UCSD-AML1 (cell line): Measurements from ENCODE around the gene ZSCAN2.

ENCODE experiments used
- DNase-seq: peaks from one replicate; lab custom pipeline; 2025; ENCODE audit not compliant: unreplicated experiment; lab: John Stamatoyannopoulos, UW

Gene ZSCAN2

GRCh38 chr15:84598250-84598649, 2.6 kb upstream of the ZSCAN2 start:
- peak; percentile 49 for DNase-seq

- DNase-seq = peak; percentile 28
Measured at GRCh38 chr15:84598993-84599392, 1.8 kb upstream of the ZSCAN2 start.

- DNase-seq = no peak
Measured at GRCh38 chr15:84599906-84600305, 903 bp upstream of the ZSCAN2 start.

GRCh38 chr15:84600331-84600686, 500 bp upstream of the ZSCAN2 start:
- DNase-seq = peak; percentile 79

- no peak for DNase-seq
Measured at GRCh38 chr15:84601555-84601838, 688 bp downstream of the ZSCAN2 start.

- DNase-seq = no peak
Measured at GRCh38 chr15:84603630-84604379, 3.0 kb downstream of the ZSCAN2 start.

GRCh38 chr15:84604826-84605553, 4.2 kb downstream of the ZSCAN2 start:
- no peak for DNase-seq

- no peak for DNase-seq
Measured at GRCh38 chr15:84605554-84605882, 4.7 kb downstream of the ZSCAN2 start.

- no peak for DNase-seq
Measured at GRCh38 chr15:84606653-84607120, 5.9 kb downstream of the ZSCAN2 start.

GRCh38 chr15:84608707-84609284, 8.0 kb downstream of the ZSCAN2 start:
- no peak for DNase-seq

GRCh38 chr15:84609818-84610525, 9.2 kb downstream of the ZSCAN2 start:
- DNase-seq = no peak

- DNase-seq = no peak
Measured at GRCh38 chr15:84611631-84612030, 10.8 kb downstream of the ZSCAN2 start.

- DNase-seq = peak; percentile 45
Measured at GRCh38 chr15:84616235-84616634, 15.4 kb downstream of the ZSCAN2 start.

GRCh38 chr15:84620626-84621025, 19.8 kb downstream of the ZSCAN2 start:
- DNase-seq = no peak

GRCh38 chr15:84621358-84621979, 20.7 kb downstream of the ZSCAN2 start:
- DNase-seq = no peak

GRCh38 chr15:84624359-84624758, 23.6 kb downstream of the ZSCAN2 start:
- no peak for DNase-seq

- no peak for DNase-seq
Measured at GRCh38 chr15:84625123-84625522, 24.3 kb downstream of the ZSCAN2 start.

GRCh38 chr15:84629033-84629432, 28.2 kb downstream of the ZSCAN2 start:
- no peak for DNase-seq

GRCh38 chr15:84631706-84632272, 31.0 kb downstream of the ZSCAN2 start:
- no peak for DNase-seq

GRCh38 chr15:84633311-84634227, 32.8 kb downstream of the ZSCAN2 start:
- DNase-seq = peak; percentile 73
